GM19240 (cell line): ENCODE results near the gene NXPH1.

Source experiments
- DNase-seq: peaks from one replicate; pipeline ENCODE4 v3.0.0; 2011; ENCODE audit warnings: low spot score; ENCODE audit not compliant: insufficient read length

NXPH1 gene

DNA sequence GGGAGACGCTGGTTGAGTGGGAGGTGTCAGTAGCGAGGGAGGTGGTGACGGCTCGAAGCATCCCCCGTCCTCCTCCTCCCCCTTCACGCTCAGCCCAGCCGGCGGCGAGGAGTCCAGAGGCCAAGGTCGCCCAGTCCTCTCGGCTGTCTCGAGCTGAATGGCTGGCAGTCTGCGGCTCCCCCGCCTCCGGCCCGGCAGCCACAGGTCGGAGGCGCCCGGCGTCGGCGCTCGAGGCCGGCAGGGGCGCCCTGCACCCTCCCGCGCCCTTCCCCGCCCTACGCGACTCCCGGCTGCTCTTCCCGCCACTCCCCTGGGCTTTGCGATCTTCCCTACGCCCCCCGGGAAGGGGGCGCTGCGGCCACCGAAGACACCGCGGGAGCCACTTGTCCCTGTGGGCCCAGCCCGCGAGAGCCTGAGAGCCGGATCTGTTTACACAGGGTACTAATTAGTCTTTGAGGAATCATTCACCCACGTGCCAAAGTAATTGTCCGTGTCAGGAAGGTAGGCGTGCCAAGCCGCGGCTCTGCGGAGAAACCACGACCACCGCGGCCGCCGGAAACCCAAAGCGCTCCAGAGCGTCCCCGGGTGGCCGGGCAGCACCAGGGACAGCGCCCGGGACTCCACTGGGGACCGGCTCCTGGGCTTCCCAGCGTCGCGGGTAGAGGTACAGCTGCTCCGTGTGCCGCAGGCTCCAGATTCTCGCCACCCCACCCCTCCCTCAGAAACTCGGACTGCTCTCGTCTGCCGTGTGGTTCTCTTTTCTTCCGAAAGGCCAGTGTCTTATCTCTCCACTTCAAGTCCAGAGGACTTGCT lies at the start of gene NXPH1:
Gene NXPH1 (plus strand): TSS at position 133 of the 813 bp plus-strand sequence.
- no peak for DNase-seq

DNA sequence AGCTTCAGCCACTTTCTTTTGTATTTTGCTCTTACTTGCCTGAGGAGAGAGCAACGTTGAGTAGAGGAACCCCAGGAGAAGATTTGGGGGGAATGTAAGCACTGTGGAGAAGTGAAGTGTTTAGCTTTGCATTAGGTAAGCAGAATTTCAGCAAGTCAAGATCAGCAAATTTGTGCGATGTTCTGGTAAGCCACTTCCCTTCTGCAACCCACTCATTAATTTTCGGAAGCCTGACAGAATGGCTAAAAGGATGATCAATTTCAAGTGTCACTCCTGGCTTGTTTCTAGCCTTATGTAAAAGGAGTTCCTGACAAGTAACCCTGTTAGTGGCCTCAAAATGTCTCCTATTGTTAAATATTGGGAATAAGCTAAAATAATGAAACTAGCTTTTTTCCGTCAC lies 48.5 kb upstream of the NXPH1 start:
- no peak for DNase-seq

DNA sequence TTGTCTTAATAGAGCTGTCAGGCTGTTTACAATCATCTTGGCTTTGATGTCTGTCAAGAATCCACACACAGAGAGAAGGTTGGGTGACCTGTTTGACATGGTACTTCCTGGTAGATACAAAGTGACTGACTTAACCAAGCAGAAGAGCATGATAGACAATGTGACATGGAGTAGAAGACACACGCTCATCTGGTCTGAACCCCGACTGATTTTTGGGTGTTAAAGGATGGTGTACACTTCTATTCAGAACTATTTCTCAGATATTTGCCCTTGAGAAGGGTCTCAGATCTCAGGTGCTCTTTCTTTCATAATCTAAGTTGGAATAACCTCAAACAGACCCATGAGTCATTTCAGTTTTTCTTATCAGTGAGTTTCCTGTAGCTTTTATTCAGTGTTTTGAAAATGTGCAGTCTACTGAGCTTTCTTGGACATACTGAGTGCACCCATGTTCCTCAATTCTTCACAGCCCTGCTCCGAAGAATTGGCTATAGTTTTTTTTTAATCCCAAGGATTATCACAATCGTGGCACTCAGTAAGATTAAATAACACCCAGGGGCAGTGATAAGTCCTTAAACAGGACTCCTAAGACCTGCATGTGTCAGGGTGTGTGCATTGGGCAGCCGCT lies 46.4 kb upstream of the NXPH1 start:
- DNase-seq = no peak

DNA sequence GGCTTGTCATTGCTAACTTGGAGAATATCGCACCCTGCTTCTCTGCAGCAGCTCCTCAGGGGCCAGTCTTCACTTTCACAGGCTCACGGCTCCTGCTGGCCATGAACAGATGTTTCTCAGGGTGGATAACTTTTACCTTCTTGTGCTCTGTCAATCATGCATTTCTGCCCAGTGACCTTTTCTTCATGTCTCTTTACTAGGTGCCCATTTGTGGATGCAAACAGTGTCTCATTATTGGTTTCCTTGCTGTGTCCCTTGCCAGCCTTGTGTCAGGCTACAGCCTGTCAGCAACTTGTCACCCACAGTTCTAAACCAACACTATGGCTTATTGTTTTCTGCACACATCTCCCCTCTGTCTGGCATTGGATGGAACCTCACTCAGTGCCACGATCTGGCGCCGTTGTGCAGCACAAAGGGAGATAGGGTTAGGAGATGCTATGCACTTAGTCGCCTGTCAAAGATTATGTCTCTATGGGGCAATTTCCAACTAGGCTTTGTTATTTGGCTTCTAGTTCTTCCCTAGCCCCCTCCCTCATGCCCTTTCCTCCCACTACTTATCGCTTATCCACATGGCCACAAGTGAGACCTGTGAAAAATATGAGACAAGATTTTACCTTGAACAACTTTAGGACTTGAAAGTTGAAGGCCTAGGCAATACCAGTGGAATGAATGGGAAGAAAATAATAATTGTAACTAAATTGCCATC lies 45.7 kb upstream of the NXPH1 start:
- DNase-seq = no peak

DNA sequence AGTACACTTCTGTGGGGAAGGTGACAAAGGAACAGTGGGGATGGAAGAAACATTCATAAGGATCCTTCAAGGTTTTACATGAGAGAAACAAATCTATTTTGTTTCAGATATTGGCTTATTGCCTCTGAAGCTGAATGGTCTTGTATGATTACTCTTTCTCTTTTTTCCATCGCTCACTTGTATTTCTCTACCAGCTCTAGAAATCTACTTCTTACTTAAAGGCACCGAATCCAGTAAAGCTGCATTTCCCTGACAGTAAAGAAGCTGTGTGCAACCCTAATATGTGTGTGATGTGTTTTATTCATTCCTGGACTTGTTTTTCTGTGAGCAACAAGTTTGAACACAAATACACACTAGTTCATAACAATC lies 45.2 kb upstream of the NXPH1 start:
- no peak for DNase-seq

DNA sequence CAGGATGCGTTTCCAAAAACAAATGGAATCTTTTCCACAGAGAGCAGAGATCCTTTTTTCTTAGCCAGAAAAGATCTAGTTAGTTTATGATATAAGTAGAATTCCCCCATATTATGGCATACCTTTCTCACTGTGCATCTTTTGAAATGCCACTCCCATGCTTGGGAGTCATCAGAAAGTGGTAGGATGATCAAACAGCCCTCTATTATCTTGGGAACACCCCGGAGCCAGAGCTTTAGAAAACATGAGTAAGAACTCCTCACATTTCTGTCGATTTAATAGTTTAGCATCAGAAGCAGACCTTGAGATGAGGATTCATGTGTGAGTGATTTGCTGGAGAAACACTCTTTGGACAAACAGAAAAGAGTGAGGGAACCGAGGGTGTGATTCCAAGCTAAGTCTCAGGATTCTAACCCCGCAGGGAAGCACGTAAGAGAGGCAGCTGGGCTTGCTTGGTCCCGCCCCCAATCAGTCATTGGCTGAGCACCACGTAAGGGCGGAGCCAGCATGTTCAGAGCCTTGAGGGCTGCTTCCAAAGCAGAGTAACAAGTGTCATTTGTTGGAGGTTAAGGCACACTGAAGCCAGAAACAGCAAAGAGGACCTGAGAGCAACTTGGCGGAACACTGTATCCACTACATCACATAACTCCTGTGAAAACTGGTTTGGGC lies 43.7 kb upstream of the NXPH1 start:
- DNase-seq = no peak

DNA sequence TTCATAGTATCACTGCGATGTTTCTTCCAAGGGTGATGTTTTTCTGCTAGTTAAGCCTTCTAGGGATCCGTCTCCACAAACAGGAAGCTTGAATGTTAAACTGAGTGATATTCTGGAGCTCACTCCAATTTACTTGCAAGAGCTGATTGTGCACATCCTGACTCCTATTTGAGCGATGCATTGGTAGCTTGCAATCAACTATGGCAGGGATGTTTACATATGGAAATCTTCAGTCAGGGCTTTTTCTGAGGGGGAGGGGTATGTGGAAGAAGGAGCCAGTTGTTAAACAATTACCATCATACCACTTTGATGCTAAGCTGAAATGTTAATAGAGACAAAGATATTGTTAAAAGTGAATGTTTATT lies 43.2 kb upstream of the NXPH1 start:
- DNase-seq = no peak

DNA sequence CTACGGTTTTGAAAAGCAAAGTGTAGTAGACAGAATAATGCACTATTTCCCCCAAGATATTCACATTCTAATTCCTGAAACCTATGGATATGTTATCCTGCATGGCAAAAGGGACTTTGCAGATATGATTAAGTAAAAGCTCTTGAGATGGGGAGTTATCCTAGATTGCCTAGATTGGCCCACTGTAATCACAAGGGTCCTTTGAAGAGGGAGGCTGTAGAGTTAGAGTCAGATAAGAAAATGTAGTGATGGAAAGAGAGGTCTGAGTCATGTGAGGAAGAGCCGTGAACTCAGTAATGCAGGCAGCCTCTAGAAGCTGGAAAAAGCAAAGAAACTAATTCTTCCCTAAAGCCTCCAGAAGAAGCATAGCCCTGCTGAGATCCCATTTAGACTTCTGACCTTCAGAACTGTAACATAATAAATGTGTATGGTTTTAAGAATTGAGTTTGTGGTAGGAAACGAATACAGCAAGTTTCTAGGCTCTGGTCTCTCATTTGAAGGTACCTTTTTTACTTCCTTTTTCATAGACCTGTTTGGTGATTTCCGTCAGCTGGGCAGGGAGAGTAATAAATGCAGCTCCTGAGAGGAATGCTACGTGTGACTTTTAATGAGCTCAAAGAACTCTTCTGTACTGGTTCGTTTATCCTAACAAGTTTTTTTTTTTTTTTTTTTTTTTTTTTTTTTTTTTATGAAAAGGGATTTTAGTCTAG lies 41.9 kb upstream of the NXPH1 start:
- DNase-seq = no peak

DNA sequence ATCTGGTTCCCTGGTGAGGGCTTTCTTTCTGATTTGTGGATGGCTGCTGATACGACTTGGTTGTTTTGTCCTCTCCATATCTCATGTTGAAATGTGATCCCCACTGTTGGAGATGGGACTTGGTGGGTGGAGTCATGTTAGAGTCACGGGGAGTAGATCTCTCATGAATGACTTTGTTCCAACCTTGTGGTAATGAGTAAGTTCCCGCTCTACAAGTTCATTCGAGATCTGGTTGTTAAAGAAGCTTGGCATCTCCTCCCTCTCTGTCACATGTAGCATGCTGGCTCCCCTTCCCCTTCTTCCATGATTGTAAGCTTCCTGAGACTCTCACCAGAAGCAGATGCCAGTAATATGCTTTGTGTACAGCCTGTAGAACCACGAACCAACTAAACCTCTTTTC lies 37.1 kb upstream of the NXPH1 start:
- DNase-seq = no peak

DNA sequence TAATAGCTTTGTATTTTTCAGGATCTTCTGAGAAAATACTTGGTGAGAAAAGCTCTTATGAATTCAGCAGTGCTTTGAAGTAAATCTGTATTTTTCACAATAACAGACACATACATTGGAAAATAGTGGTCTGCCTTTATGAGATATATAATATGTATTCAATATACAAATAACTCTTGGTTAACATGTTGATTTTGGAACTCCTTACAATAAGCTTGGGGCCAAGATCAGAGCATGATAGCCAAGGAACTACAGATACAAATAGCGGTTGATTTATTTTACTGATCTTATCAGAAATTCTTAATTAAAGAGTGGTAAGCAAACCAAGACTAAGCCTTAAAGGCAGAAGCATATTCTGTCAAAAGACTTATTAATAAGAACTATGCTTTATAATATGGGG lies 24.5 kb upstream of the NXPH1 start:
- DNase-seq = no peak

DNA sequence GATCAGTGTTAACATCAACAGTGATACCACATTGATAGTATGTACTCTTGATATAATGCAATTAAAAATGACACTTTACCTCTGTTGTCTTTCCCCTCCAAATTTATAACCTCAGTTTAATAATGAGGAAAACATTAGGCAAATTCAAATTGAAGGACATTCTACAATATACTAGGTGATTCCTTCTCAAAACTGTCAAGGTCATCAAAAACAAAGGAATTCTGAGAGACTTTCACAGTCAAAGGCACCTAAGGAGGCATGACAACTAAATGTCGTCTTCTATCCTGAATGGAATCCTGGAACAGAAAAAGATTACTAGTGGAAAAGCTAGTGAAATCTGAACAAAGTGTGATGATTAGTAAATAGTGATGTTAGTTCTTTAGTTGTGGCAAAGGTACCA lies 22.3 kb upstream of the NXPH1 start:
- no peak for DNase-seq

DNA sequence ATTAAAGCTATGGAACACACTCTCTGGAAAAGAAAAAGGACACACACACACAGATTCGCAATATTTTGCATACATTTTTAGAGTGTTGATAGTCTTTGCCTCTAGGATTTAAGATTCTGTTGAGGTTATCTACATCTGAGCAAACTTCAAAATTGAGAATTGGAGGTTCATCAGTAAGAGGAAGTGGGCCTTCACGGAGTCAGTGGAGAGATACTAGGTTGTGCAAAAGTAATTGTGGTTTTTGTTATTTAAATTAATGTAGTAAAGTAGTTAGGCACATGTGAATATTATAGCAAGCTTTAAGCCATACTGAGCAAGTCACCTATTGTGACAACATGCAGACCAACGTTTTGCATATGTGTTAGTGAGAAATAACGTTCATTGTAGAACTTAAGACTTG lies 19.8 kb upstream of the NXPH1 start:
- DNase-seq = no peak

DNA sequence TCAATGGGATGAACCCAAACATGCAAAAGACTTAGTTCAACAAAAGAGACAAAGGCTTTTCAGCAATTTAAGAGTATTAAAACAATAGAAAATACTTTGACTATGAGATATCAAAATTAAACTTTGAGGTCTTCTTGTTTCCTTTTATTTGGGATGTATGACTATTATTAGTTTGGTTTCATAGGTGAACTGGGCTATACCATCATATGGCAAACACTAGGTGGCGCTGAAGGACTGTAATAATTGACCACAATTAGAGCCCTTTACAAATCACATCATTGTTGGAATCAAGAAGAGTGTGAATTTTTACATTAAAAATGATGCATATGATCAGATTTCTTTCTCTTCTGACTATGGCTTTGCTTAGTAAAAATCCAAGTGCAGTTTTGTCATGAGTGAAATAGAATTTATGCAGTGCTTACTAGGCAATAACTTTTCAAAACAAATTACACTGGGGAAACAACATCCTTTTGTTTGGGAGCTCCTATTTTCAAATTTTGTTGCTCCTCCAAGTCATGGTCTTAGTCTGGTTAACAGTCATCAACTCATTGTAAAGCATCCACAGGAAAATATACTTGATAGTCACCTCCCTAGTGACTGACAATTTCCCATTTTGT lies 14.7 kb upstream of the NXPH1 start:
- no peak for DNase-seq

DNA sequence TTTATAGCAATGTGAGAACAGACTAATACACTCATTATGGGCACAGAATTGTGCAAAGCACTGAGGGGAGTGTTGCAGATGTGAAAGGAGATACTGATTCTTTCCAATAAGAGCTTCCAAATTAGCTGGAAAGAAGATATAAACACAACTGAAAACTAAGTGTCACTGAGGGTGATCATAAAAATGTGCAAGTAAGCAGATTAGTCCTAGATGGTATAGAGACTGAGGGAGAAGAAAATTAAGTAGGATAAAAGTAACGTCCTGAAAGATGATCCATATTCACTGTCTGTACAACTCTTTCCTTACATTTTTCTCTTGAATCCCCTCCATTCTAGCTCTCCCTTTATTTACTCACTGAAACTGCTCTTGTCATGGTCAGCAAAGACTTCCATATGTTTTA lies 11.2 kb upstream of the NXPH1 start:
- DNase-seq = no peak

DNA sequence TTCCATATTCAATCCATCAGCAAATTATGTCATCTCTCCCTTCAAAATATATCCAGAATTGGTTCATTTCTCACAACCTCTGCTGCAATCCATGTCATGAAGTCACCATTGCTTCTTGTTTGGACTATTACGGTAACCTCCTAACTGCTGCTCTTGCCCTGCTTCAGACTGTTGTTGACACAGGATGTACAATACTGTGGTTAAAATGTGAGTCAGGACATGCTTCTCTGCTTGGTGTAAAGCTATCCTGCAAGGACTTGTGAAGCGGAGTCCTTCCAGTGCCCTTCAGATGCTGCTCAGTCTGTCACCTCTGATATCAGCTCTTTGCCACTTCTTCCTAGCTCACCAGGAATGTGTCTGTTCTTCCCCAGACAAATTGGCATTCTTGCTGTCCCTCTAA lies 10.4 kb upstream of the NXPH1 start:
- DNase-seq = no peak

DNA sequence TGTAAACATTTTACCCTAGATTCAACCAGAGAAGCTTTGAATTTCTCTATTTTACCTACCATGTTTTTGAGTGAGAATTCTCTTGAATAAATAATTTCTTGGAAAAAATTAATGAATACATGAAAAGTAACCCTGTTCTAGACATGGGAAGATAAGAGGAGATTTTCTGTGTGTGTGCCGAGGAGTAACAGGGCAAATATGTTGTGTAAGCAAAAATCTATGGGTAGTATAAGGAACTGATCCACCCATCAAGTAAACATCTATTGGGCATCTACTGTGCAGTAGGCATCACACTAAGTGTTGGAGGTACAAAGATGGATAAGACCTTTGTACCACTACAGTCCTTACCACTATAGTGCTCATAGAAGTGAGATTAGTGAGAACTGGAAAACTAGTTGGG lies 8.2 kb upstream of the NXPH1 start:
- DNase-seq = no peak

DNA sequence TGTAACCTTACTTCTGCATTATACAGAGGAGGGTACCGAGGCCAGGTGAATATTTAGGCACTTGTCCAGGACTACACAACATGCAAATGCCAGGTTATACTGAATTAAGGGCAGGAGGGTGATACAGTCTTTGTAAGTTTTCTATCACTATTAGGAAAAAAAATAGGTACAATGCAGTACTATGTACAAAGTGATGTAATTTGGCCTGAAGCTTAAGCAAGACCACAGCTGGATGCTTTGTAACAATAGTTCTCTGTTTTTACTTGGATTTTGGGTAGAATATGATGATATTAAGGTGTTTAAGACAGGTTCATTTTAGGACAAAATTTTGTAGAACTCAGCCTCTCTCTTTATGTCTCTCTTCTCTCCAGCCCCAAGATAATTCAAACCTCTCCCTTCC lies 2.8 kb upstream of the NXPH1 start:
- no peak for DNase-seq

DNA sequence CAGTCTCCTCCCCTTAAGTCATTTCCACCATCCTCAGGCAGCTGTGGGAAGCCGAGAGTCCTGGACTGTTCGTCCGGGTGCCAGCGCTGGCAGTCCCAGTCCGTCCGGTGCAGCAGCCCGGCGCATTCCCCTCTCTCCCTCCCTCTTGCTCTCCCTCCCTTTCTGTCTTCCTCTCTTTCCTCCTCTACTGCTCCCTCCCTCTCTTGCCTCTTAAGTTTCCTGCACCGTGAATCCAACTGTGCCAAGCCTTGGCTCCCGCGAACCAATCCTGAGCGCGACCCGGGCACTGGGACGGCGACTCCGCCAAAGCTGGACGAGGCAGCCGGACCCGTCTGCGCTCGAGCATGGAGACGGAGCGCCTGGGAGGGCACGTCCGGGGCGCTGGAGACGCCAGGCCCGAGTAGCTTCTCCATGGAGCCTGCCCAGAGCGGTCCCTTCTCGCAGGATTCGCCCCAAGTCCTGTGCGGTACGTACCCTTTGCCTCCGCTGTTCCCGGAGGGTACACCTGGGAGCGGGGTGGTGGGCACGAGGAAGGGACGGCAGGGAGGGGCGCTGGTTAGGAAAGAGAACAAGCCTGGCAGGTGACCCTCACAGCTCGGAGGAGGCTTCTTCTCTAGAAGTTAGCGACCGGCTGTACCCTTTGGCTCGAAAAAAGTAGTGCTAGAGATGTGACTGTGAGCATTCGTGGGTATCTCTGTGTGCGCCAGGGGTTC lies 1.0 kb downstream of the NXPH1 start:
- no peak for DNase-seq

DNA sequence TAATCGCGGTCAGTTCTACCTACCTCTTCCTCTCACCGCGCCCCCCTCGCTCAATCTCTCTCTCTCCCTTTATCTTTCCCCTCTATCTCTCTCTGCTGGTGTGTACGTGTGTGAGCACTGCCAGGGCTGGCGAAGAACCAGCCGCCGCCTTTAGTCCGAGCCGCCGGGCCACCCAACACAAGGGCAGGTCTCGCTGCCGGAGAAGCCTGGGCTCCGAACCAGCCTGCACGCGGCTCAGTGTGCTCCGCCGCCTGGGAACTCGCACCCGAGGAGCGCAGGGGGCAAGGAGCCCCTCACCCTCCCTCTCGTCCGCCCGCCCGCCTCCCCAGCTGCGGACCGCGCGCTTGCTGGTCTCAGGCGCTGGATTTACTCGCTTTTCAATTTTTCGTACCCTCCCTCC lies 1.7 kb downstream of the NXPH1 start:
- DNase-seq = no peak
